K562 (cell line): Measurements from ENCODE around the gene IDS. TPM values are rescaled to one million over a fixed set of nuclear protein-coding genes. Genes with fewer than 3 reads are reported as not detected.

Experiments used
- CREB1 ChIP-seq, 2 experiments: sonication (generic) in 1 of 2; formaldehyde crosslinking in 1 of 2; IDR thresholded peaks; 2 replicates each; pipeline versions ENCODE4 v1.6.1 to v1.8.0; 2012 to 2022; ENCODE audit warnings: inconsistent platforms in 1 of 2, mild to moderate bottlenecking in 1 of 2, missing genetic modification reagents in 1 of 2, moderate library complexity in 1 of 2
- CUX1 ChIP-seq: fragments of 200-800 bp; sonication (Bioruptor generic); IDR thresholded peaks from 2 replicates; pipeline ENCODE4 v1.6.1; 2016; ENCODE audit warnings: missing genetic modification characterization, missing compliant biosample characterization
- HCFC1 ChIP-seq: IDR thresholded peaks from 2 replicates; pipeline ENCODE4 v1.6.1; 2012; ENCODE audit warnings: low read depth, low read length, improper control_type of control experiment
- KAT2B ChIP-seq: IDR thresholded peaks from one replicate; pipeline ENCODE4 v1.6.1; 2012; ENCODE audit warnings: low read depth, mild to moderate bottlenecking, control low read depth, inconsistent platforms, low read length, moderate library complexity
- L3MBTL2 ChIP-seq: fragments of 450-650 bp; IDR thresholded peaks from 2 replicates; pipeline ENCODE4 v1.6.1; 2016; ENCODE audit warnings: mild to moderate bottlenecking, moderate library complexity
- LCOR ChIP-seq: sonication (generic); formaldehyde crosslinking; IDR thresholded peaks from 2 replicates; pipeline ENCODE4 v1.8.0; 2022; ENCODE audit warnings: mild to moderate bottlenecking, missing genetic modification reagents
- PHF20 ChIP-seq: fragments of 450-650 bp; IDR thresholded peaks from 2 replicates; pipeline ENCODE4 v1.6.1; 2018; ENCODE audit not compliant: partially characterized antibody
- PHF8 ChIP-seq: fragments of 200-600 bp; sonication (generic); IDR thresholded peaks from 2 replicates; pipeline ENCODE4 v1.6.1; 2012; ENCODE audit warnings: mixed run types, mild to moderate bottlenecking, inconsistent platforms, low read length, moderate library complexity, borderline replicate concordance
- POLR2H ChIP-seq: IDR thresholded peaks from 2 replicates; pipeline ENCODE4 v1.6.1; 2016; ENCODE audit warnings: missing genetic modification characterization, low read depth, mild to moderate bottlenecking, control low read depth, missing compliant biosample characterization, moderate library complexity
- PRPF4 ChIP-seq: fragments of 200-400 bp; formaldehyde crosslinking; IDR thresholded peaks from one replicate; pipeline ENCODE4 v1.6.1; 2017; ENCODE audit warnings: low read length, low read depth, mild to moderate bottlenecking; ENCODE audit not compliant: insufficient read depth, poor library complexity, severe bottlenecking
- SLC30A9 ChIP-seq: fragments of 250-450 bp; sonication (Bioruptor Pico); IDR thresholded peaks from 2 replicates; pipeline ENCODE4 v1.8.0; 2022; ENCODE audit warnings: mild to moderate bottlenecking, moderate library complexity
- SMARCB1 ChIP-seq: IDR thresholded peaks from 2 replicates; pipeline ENCODE4 v1.6.1; 2011; ENCODE audit warnings: improper control_type of control experiment, low read depth; ENCODE audit not compliant: insufficient read length
- SNIP1 ChIP-seq: fragments of 450-650 bp; IDR thresholded peaks from 2 replicates; pipeline ENCODE4 v1.7.1; 2017; ENCODE audit warnings: low read depth, mild to moderate bottlenecking
- THRA ChIP-seq: fragments of 450-650 bp; IDR thresholded peaks from 2 replicates; pipeline ENCODE4 v1.6.1; 2017; ENCODE audit warnings: mild to moderate bottlenecking, moderate library complexity
- ZC3H11A ChIP-seq: IDR thresholded peaks from 2 replicates; pipeline ENCODE4 v1.6.1; 2012; ENCODE audit warnings: low read depth, low read length, improper control_type of control experiment
- ZNF197 ChIP-seq: fragments of 200-800 bp; sonication (Bioruptor generic); IDR thresholded peaks from 2 replicates; pipeline ENCODE4 v1.6.1; 2016; ENCODE audit warnings: low read depth, missing genetic modification characterization, missing compliant biosample characterization
- ZNF274 ChIP-seq: IDR thresholded peaks from 2 replicates; pipeline ENCODE4 v1.6.1; 2011; ENCODE audit warnings: low read depth, mild to moderate bottlenecking, low read length, moderate library complexity, borderline replicate concordance
- ZNF395 ChIP-seq: fragments of 200-800 bp; sonication (Bioruptor generic); IDR thresholded peaks from 2 replicates; pipeline ENCODE4 v1.6.1; 2017; ENCODE audit warnings: missing genetic modification characterization, missing compliant biosample characterization
- polyA plus RNA-seq, 8 experiments: library from polyadenylated mRNA; depleted of rRNA in 4 of 8; stranded (reverse) in 5 of 8; unstranded in 3 of 8; fragments of >200 nt; fragmentation: Nextera tagmentation in 2 of 8; fragmentation: Illumina TruSeq in 1 of 8; extraction: Ambion mirVana in 2 of 8; extraction: Trizol in 1 of 8; gene quantifications; 2 replicates each; pipeline versions ENCODE4 v1.2.1 to v1.2.3, GENCODE V29; 2011 to 2014; ENCODE audit warnings: inconsistent platforms in 1 of 8, missing spikeins in 1 of 8
- total RNA-seq, 7 experiments: library from RNA; depleted of rRNA in 6 of 7; stranded (reverse); fragments of >200 nt in 6 of 7; fragmentation: Illumina TruSeq in 2 of 7; extraction: Trizol in 2 of 7; gene quantifications; 2 replicates each; pipeline versions ENCODE4 v1.2.1 to v1.2.3, GENCODE V29; 2011 to 2021; ENCODE audit warnings: low replicate concordance in 1 of 7

Gene IDS
- total and polyA plus RNA-seq, 9 of the 15 experiments (the other 6 are each of a cell fraction or from before 2014, with no cell fraction given) = 2.0 to 18.6 (median 8.6) TPM

GRCh38 chrX:149504915-149505651 lies at the start of gene IDS (continued):
- TF ChIP-seq ZC3H11A (no peak), CREB1 (IDR thresholded peaks at IDR 0.05) (peak; percentile 73; the same call in 1 of the 2 replicates), CREB1 (CRISPR knock-in tag; IDR thresholded peaks at IDR 0.05) (peak; percentile 67; the same call in 1 of the 2 replicates), SNIP1 (no peak), PHF20 (peak; percentile 29), ZNF197 (CRISPR knock-in tag) (no peak), PRPF4 (no peak), LCOR (CRISPR knock-in tag) (no peak), THRA (no peak), HCFC1 (peak; percentile 24; the same call in 1 of the 2 replicates), L3MBTL2 (peak; percentile 81), PHF8 (peak; percentile 91), CUX1 (CRISPR knock-in tag) (no peak), ZNF395 (CRISPR knock-in tag) (no peak), SLC30A9 (CRISPR knock-in tag) (no peak), KAT2B (no peak), SMARCB1 (no peak), ZNF274 (no peak), POLR2H (tag) (peak; percentile 78)
